GM23338 (cell line): Measurements from ENCODE around the gene MTARC2. TPM values are rescaled to one million over a fixed set of nuclear protein-coding genes. Genes with fewer than 3 reads are reported as not detected.
"Not testable (repeated sequence)": the region's sequence is repeated elsewhere in the genome, so short reads cannot be mapped to it uniquely, and the experiment has no call there.

ENCODE experiments used
- ATAC-seq: fragments of 200-7000 bp; cut with Tn5 transposase; 3 replicates; pipeline ENCODE4 v1.9.1; 2020
- DNase-seq: peaks from one replicate; pipeline ENCODE4 v3.0.0-alpha.2; 2015; ENCODE audit warnings: low spot score
- H2AFZ ChIP-seq: fragments of 200-600 bp; sonication (generic); 2 replicates; pipeline ENCODE4 v1.8.0; 2016; ENCODE audit warnings: antibody characterized with exemption, mild to moderate bottlenecking, moderate library complexity
- H3F3A ChIP-seq: fragments of 200-600 bp; sonication (generic); replicated peaks from 2 replicates; pipeline ENCODE4 v1.8.0; 2017; ENCODE audit warnings: antibody characterized with exemption, mixed run types, low read depth
- H3K27ac ChIP-seq: fragments of 200-600 bp; sonication (generic); 2 replicates; pipeline ENCODE4 v1.6.1; 2016; ENCODE audit warnings: low read depth
- H3K27me3 ChIP-seq: fragments of 200-600 bp; sonication (generic); 2 replicates; pipeline ENCODE4 v1.8.0; 2016; ENCODE audit warnings: mild to moderate bottlenecking, mixed run types, moderate library complexity; ENCODE audit not compliant: insufficient read depth
- H3K36me3 ChIP-seq: fragments of 200-600 bp; sonication (generic); 2 replicates; pipeline ENCODE4 v1.8.0; 2016; ENCODE audit warnings: mild to moderate bottlenecking; ENCODE audit not compliant: insufficient read depth
- H3K4me1 ChIP-seq: fragments of 200-600 bp; sonication (generic); 2 replicates; pipeline ENCODE4 v1.8.0; 2016; ENCODE audit warnings: mild to moderate bottlenecking, moderate library complexity; ENCODE audit not compliant: insufficient read depth
- H3K4me2 ChIP-seq: fragments of 200-600 bp; sonication (generic); 2 replicates; pipeline ENCODE4 v1.7.1; 2017; ENCODE audit warnings: mixed run types
- H3K4me3 ChIP-seq: fragments of 200-600 bp; sonication (generic); 2 replicates; pipeline ENCODE4 v1.6.1; 2016; ENCODE audit warnings: mixed run types
- H3K79me2 ChIP-seq: fragments of 200-600 bp; sonication (generic); replicated peaks from 2 replicates; pipeline ENCODE4 v1.8.0; 2017; ENCODE audit warnings: mild to moderate bottlenecking; ENCODE audit not compliant: insufficient read depth
- H3K9me2 ChIP-seq: fragments of 200-600 bp; sonication (generic); 2 replicates; pipeline ENCODE4 v1.8.0; 2017; ENCODE audit not compliant: insufficient read depth
- H4K20me1 ChIP-seq: fragments of 200-600 bp; sonication (generic); replicated peaks from 2 replicates; pipeline ENCODE4 v1.8.0; 2017; ENCODE audit warnings: mild to moderate bottlenecking; ENCODE audit not compliant: insufficient read depth
- H3K27ac Mint-ChIP-seq: 2 replicates; pipeline ENCODE4 v1.8.0; 2020; ENCODE audit warnings: inconsistent platforms, mild to moderate bottlenecking, moderate library complexity, mixed read lengths
- H3K27me3 Mint-ChIP-seq: 3 replicates; pipeline ENCODE4 v1.8.0; 2022; ENCODE audit warnings: low read depth, mild to moderate bottlenecking, moderate library complexity, mixed read lengths, inconsistent platforms; ENCODE audit not compliant: insufficient read depth, poor library complexity
- H3K36me3 Mint-ChIP-seq: 3 replicates; pipeline ENCODE4 v1.8.0; 2021; ENCODE audit warnings: low read depth, mild to moderate bottlenecking, inconsistent platforms, moderate library complexity, mixed read lengths
- H3K4me1 Mint-ChIP-seq: 3 replicates; pipeline ENCODE4 v1.8.0; 2020; ENCODE audit warnings: mild to moderate bottlenecking, inconsistent platforms, mixed read lengths
- H3K4me3 Mint-ChIP-seq: 3 replicates; pipeline ENCODE4 v1.8.0; 2021; ENCODE audit warnings: moderate library complexity, mild to moderate bottlenecking, inconsistent platforms, mixed read lengths
- H3K9me3 Mint-ChIP-seq: 3 replicates; pipeline ENCODE4 v1.8.0; 2020; ENCODE audit warnings: moderate library complexity, mild to moderate bottlenecking, inconsistent platforms, mixed read lengths
- CTCF ChIP-seq, 2 experiments: fragments of 200-600 bp in 1 of 2; sonication (generic) in 1 of 2; conservative IDR thresholded peaks; 2 replicates each; pipeline versions ENCODE4 v1.5.1 to v1.6.1; 2016 to 2017; ENCODE audit warnings: antibody characterized with exemption in 2 of 2, low read depth in 2 of 2, mild to moderate bottlenecking in 2 of 2, moderate library complexity in 1 of 2
- ETS1 ChIP-seq: IDR thresholded peaks from 2 replicates; pipeline ENCODE4 v1.6.1; 2016; ENCODE audit warnings: antibody characterized with exemption
- JUNB ChIP-seq: IDR thresholded peaks from one replicate; pipeline ENCODE4 v1.6.1; 2016; ENCODE audit warnings: antibody characterized with exemption; ENCODE audit not compliant: unreplicated experiment
- NANOG ChIP-seq: IDR thresholded peaks from 2 replicates; pipeline ENCODE4 v1.6.1; 2016; ENCODE audit warnings: antibody characterized with exemption, borderline replicate concordance
- ZNF331 ChIP-seq: fragments of 250-450 bp; sonication (Bioruptor Pico); IDR thresholded peaks from 2 replicates; pipeline ENCODE4 v1.5.0; 2020; ENCODE audit warnings: low read depth, mild to moderate bottlenecking, moderate library complexity
- polyA plus RNA-seq: library from polyadenylated mRNA; unstranded; fragments of >200 nt; fragmentation: Nextera tagmentation; extraction: Ambion mirVana; gene quantifications from 2 replicates; pipeline ENCODE4 v1.2.1, GENCODE V29; 2016
- total RNA-seq: library from RNA; depleted of rRNA; stranded (reverse); fragments of >200 nt; shearing (Covaris generic); gene quantifications from 2 replicates; pipeline ENCODE4 v1.2.3, GENCODE V29; 2014

The MTARC2 gene
- total and polyA plus RNA-seq, 2 experiments from 2014 or later, result 4.1 to 8.0 TPM

DNA sequence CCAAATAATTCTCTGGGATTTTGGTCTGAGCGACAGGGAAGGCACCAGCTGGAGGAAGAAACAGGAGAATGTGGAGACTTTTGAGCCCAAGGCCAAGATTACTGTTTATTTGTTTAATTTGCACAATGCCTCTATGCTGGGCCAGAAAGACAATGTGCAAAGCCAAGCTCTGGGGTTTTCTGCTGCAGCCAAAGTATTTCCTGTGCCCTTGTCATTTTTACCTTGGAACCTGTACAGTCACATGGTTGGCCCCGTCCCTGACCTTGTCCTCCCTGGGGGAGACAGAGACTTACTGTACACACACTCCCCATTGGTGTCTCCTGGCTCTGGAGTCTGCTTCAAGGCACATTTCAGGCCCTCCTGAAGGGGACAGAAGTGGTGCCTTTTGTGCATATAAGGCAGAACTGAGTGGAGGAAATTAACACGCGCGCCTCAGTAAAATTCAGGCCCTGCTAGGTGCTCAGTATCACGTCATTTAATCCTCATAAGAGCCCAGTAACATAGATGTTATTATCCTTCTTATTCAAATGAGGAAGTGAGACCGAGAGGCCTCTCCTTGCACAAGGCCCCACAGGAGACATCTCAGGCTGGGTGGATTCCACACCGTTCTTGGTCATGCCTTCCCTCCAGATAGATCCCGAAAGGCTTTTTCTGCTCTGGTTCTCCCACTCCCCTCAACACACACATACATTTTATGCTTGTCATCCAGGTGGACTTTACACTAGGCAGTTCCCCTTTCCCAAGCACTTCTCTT lies 36.9 kb upstream of the MTARC2 start:
- no peaks in the 10 kb centered on the region for H3F3A ChIP-seq
- no peaks in the 10 kb centered on the region for H3K4me1 ChIP-seq
- DNase-seq, result no peak
- H3K9me2 ChIP-seq, result 0 out of 2 replicates have a peak, but pooled peaks cover 7% of the 10 kb centered on the region
- no peaks in the 10 kb centered on the region for H4K20me1 ChIP-seq
- peaks cover 8% of the 10 kb centered on the region; the same call in 1 of the 2 replicates for H3K36me3 ChIP-seq
- H3K4me2 ChIP-seq, result no peak overlapping the region
- Mint-ChIP-seq H3K27me3 (no peaks in the 10 kb centered on the region), H3K4me1 (peaks cover 6% of the 10 kb centered on the region), H3K36me3 (peaks cover 8% of the 10 kb centered on the region; the same call in 1 of the 3 replicates), H3K9me3 (peaks cover 21% of the 10 kb centered on the region), H3K27ac (no peak overlapping the region), H3K4me3 (no peak overlapping the region)
- no peak for ATAC-seq
- H2AFZ ChIP-seq, result peak overlapping the region; percentile 14; the same call in 1 of the 2 replicates
- H3K4me3 ChIP-seq, result no peak overlapping the region
- H3K27me3 ChIP-seq, result no peaks in the 10 kb centered on the region
- no peak overlapping the region for H3K27ac ChIP-seq
- no peaks in the 10 kb centered on the region for H3K79me2 ChIP-seq
- no peak for TF ChIP-seq ETS1

DNA sequence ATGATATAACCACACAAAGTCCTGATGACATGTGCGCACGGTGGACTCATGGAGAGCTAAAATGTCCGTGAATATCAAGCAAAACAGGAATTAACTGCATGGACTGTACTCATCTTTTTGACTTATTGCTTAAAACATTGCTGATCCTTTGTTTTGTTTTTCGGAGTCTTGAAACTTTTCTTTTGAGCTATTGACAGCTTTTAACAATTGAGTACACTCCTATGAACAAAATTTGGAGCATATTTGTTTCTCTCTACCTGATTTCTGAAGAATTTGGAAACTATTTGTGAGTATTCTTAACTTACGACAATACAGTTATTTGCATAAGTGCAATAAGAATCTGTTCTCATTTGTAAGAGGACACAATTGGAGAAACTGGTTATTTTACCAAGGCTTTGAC lies 32.1 kb upstream of the MTARC2 start:
- ATAC-seq, H3F3A ChIP-seq, H3K27me3 Mint-ChIP-seq, H3K9me2 ChIP-seq, H3K79me2 ChIP-seq, H4K20me1 ChIP-seq, H2AFZ ChIP-seq, H3K36me3 ChIP-seq, DNase-seq, H3K4me3 Mint-ChIP-seq, H3K4me3 ChIP-seq, H3K4me2 ChIP-seq, H3K27ac Mint-ChIP-seq, H3K4me1 ChIP-seq, H3K27ac ChIP-seq, H3K4me1 Mint-ChIP-seq, H3K27me3 ChIP-seq: not testable (repeated sequence)
- Mint-ChIP-seq H3K36me3 (peaks cover 12% of the 10 kb centered on the region; the same call in 2 of the 3 replicates), H3K9me3 (peaks cover 33% of the 10 kb centered on the region)

DNA sequence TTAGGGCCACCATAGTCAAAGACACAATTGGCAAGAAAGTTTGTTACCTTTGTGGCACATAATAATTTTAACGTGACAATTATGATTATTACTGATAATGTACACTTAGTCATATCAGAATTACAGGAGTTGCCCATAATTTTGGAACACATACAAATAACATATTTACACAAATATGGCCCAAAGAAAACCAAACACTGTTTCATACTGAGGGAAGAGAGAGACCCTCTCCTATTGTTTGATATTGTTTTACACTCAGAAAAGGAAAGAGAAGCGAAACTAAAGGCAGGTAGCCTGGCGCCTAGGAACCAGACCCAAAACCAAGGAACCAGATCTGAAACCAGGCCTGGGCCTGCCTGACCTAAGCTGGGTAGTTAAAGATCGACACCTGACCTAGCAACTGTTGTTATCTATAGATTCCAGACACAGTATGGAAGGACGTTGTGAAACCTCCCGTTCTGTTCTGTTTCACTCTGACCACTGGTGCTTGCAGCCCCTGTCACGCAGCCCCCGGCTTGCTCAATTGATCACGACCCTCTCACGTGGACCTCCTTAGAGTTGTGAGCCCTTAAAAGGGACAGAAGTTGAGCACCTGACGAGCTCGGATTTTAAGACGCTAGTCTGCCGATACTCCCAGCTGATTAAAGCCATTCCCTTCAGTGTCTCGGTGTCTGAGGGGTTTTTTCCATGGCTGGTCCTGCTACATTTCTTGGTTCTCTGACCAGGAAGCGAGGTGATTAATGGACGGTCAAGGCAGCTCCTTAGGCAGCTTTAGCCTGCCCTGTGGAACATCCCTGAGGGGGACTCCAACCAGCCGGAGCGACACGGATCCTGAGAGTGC lies 30.1 kb upstream of the MTARC2 start:
- no peak for ATAC-seq

GRCh38 chr1:220721266-220721665 lies 26.9 kb upstream of the MTARC2 start:
- H3K9me2 ChIP-seq, H3K27ac ChIP-seq, H3K79me2 ChIP-seq, H2AFZ ChIP-seq, H3K27me3 ChIP-seq, H3K27me3 Mint-ChIP-seq, H3K4me3 ChIP-seq, H3F3A ChIP-seq, H3K36me3 ChIP-seq, H3K4me3 Mint-ChIP-seq, H3K4me1 Mint-ChIP-seq, H3K4me1 ChIP-seq, H4K20me1 ChIP-seq, DNase-seq, H3K4me2 ChIP-seq, H3K36me3 Mint-ChIP-seq, ATAC-seq, H3K27ac Mint-ChIP-seq: not testable (repeated sequence)
- peaks cover 12% of the 10 kb centered on the region; the same call in 2 of the 3 replicates for H3K9me3 Mint-ChIP-seq

More for the DNA sequence above, 30.1 kb upstream of the MTARC2 start:
- Mint-ChIP-seq H3K4me3 (no peak overlapping the region), H3K9me3 (peaks cover 33% of the 10 kb centered on the region), H3K36me3 (peaks cover 12% of the 10 kb centered on the region; the same call in 2 of the 3 replicates), H3K4me1 (no peaks in the 10 kb centered on the region), H3K27me3 (peaks cover 5% of the 10 kb centered on the region), H3K27ac (no peak overlapping the region)
- H2AFZ ChIP-seq, result no peak overlapping the region
- no peaks in the 10 kb centered on the region for H3K27me3 ChIP-seq
- no peaks in the 10 kb centered on the region for H3K4me1 ChIP-seq
- no peaks in the 10 kb centered on the region for H3F3A ChIP-seq
- peaks cover 8% of the 10 kb centered on the region; the same call in 1 of the 2 replicates for H3K36me3 ChIP-seq
- 0 out of 2 replicates have a peak, but pooled peaks cover 4% of the 10 kb centered on the region for H3K9me2 ChIP-seq
- H3K27ac ChIP-seq, result no peak overlapping the region
- DNase-seq, result no peak
- no peak for TF ChIP-seq CTCF (conservative IDR thresholded peaks at IDR 0.05; ENCODE audit: low read depth in 2 of 2)
- no peak for TF ChIP-seq NANOG
- TF ChIP-seq JUNB, result no peak
- no peak for TF ChIP-seq ZNF331
- no peaks in the 10 kb centered on the region for H4K20me1 ChIP-seq
- no peak overlapping the region for H3K4me3 ChIP-seq
- no peaks in the 10 kb centered on the region for H3K79me2 ChIP-seq
- no peak overlapping the region for H3K4me2 ChIP-seq
